ENCODE data around the gene FRMD6. TPM values are rescaled to one million over a fixed set of nuclear protein-coding genes. Genes with fewer than 3 reads are reported as not detected.

Gene FRMD6
- total RNA-seq, 1 experiment from 2014 or later: 9.6 TPM

DNA sequence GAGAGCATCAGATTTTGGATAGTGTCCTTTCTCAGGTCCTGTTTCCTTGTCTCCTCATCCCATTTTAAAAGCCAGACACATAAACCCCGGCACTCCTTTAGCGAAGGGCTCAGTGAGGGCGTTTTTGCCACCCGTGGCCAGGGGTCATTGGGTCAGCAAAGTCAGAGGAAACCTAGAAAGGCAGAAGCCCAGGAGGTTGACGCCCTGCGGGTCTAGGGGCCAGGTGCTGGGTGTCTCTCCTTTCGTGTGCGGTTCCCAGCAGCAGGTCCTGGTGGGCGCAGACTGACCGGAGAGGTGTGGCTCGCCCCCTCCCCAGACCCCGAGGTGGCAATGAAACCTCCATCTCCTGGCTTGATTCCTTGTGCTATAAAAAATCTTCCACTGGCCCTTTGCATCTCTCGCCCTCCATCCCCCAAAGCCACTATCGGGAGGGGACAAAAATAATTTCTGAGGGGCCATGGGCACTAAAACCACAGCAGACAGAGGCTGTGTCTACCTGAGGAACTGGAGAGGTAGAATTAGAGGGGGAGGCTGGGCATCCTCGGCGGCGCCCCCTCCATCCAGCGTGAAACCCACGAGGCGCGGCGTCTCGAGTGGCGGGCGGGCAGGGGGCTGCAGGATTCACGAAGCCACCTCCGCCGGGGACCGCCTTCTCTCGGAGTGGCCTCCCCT lies 858 bp upstream of the FRMD6 start:
- no peaks in the 10 kb centered on the region for H3K79me2 ChIP-seq (ENCODE audit: insufficient read depth, low read length)
- H3K9ac ChIP-seq (ENCODE audit: extremely low read depth, insufficient read length, low read length): peak overlapping the region; percentile 100
- H3K79me1 ChIP-seq (ENCODE audit: insufficient read depth, low read depth, low read length, poor library complexity, severe bottlenecking): no peaks in the 10 kb centered on the region
- H3K56ac ChIP-seq (ENCODE audit: insufficient read length, low read depth, low read length): peak overlapping the region; percentile 99
- H2BK20ac ChIP-seq (ENCODE audit: low read depth, low read length, poor library complexity, severe bottlenecking): no peak overlapping the region
- no peak overlapping the region for H2BK120ac ChIP-seq (ENCODE audit: low read depth, low read length, poor library complexity, severe bottlenecking)
- no peak overlapping the region for H3T11ph ChIP-seq (ENCODE audit: low read length)
- no peak overlapping the region for H2BK12ac ChIP-seq (ENCODE audit: insufficient read length, low read depth, low read length)
- no peak overlapping the region for H2AK5ac ChIP-seq (ENCODE audit: insufficient read length, low read length)
- H3K14ac ChIP-seq (ENCODE audit: insufficient read depth, low read length): peak overlapping the region; percentile 88
- no peak overlapping the region for H2BK15ac ChIP-seq (ENCODE audit: low read depth, low read length)
- no peak overlapping the region for H4K91ac ChIP-seq (ENCODE audit: insufficient read length, low read depth, low read length)
- WGBS (ENCODE audit: extremely low coverage, insufficient read length, low lambda C conversion rate): no CpG with 5 or more reads among the region's 30 CpGs
- no peaks in the 10 kb centered on the region for H4K20me1 ChIP-seq (ENCODE audit: control insufficient read depth, insufficient read depth, insufficient read length)
- Mint-ChIP-seq H3K36me3 (ENCODE audit: insufficient read depth in 1 of 3, low read depth in 3 of 3) (no peaks in the 10 kb centered on the region), H3K9me3 (no peaks in the 10 kb centered on the region; a peak in 1 of 5 replicates), H3K27me3 (ENCODE audit: low read depth) (no peaks in the 10 kb centered on the region), H3K27ac (peak overlapping the region in 2 of 3 experiments; percentile 88 to 89; a peak in 2 of 7 replicates), H3K4me1 (peaks cover 25 to 26% of the 10 kb centered on the region in 2 experiments), H3K4me3 (peak overlapping the region; percentile 86 to 91)
- H4K8ac ChIP-seq (replicated peaks; ENCODE audit: insufficient read length, low read depth, low read length): peak overlapping the region; percentile 100
- H3K23ac ChIP-seq (ENCODE audit: insufficient read length, low read depth, low read length): no peak overlapping the region
- H3K9me3 ChIP-seq (ENCODE audit: control insufficient read depth, low read depth, low read length): no peaks in the 10 kb centered on the region
- no peak overlapping the region for H4K5ac ChIP-seq (ENCODE audit: insufficient read length, low read depth, low read length)
- H2BK5ac ChIP-seq (ENCODE audit: insufficient read length, low read length): no peak overlapping the region
- peak overlapping the region; percentile 98 for H3K4me2 ChIP-seq (ENCODE audit: insufficient read depth, insufficient read length, low read length)
- peaks cover 19% of the 10 kb centered on the region for H3K23me2 ChIP-seq (ENCODE audit: insufficient read length, low read depth, low read length, poor library complexity, severe bottlenecking)
- no peak overlapping the region; the same call in 1 of the 2 replicates for H3K4ac ChIP-seq (ENCODE audit: low read depth, low read length)
- no peak for TF ChIP-seq CTCF (conservative IDR thresholded peaks at IDR 0.05)
- peak; percentile 40 for DNase-seq
- peak overlapping the region; percentile 71 for H2AFZ ChIP-seq (ENCODE audit: low read length)
- H3K18ac ChIP-seq (ENCODE audit: insufficient read length, low read depth, low read length): no peak overlapping the region
- peak overlapping the region; percentile 90 for H3K27ac ChIP-seq (ENCODE audit: insufficient read length, low read depth, low read length)
- peaks cover 4% of the 10 kb centered on the region; the same call in 1 of the 2 replicates for H3K4me1 ChIP-seq (ENCODE audit: insufficient read depth, low read length)
- no peaks in the 10 kb centered on the region for H3K27me3 ChIP-seq (ENCODE audit: insufficient read depth, low read length)

Data from H9 (cell line).